Stomach (tissue), 4 donors: Measurements from ENCODE around the gene AXL.

Experiments
- POLR2A ChIP-seq, 4 donors: fragments of 450-650 bp; IDR thresholded peaks; one replicate each; pipeline ENCODE4 v1.6.1; 2016; ENCODE audit warnings: antibody characterized with exemption in 4 of 4, control low read depth in 2 of 4, mild to moderate bottlenecking in 1 of 4, moderate library complexity in 1 of 4
- TF ChIP-seq, protein P1 (sequence below), 7 experiments: fragments of 450-650 bp in 4 of 7; fragments of 200-600 bp in 3 of 7; sonication (generic) in 3 of 7; IDR thresholded peaks; one replicate each; pipeline ENCODE4 v1.5.1; 2016 to 2019; ENCODE audit warnings: antibody characterized with exemption in 7 of 7, control low read depth in 2 of 7, mild to moderate bottlenecking in 1 of 7

DNA sequence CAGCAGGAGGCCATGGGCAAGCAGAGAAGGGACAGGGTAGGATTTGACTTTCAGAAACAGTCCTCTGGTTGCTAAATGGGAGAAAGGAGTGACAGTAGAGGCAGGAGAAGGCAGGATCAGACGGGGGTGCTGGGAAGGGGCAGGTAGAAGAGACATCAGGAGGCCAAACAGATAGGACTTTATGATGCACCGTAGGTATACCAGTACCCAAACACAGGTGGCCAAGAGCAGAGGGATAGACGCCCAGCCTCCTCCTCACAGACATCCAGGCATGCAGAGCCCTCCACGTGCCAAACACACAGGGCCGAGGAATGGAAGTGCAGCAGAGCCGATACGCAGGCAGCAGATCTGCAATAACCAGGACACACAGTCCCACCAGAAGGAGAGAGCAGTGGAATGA lies 1.3 kb upstream of the AXL start:
- TF ChIP-seq POLR2A (IDR thresholded peaks at IDR 0.05): no peak
- TF ChIP-seq, protein P1, sequence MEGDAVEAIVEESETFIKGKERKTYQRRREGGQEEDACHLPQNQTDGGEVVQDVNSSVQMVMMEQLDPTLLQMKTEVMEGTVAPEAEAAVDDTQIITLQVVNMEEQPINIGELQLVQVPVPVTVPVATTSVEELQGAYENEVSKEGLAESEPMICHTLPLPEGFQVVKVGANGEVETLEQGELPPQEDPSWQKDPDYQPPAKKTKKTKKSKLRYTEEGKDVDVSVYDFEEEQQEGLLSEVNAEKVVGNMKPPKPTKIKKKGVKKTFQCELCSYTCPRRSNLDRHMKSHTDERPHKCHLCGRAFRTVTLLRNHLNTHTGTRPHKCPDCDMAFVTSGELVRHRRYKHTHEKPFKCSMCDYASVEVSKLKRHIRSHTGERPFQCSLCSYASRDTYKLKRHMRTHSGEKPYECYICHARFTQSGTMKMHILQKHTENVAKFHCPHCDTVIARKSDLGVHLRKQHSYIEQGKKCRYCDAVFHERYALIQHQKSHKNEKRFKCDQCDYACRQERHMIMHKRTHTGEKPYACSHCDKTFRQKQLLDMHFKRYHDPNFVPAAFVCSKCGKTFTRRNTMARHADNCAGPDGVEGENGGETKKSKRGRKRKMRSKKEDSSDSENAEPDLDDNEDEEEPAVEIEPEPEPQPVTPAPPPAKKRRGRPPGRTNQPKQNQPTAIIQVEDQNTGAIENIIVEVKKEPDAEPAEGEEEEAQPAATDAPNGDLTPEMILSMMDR (IDR thresholded peaks at IDR 0.05): no peak
